Measurements from ENCODE around the gene CFAP119. TPM values are rescaled to one million over a fixed set of nuclear protein-coding genes. Genes with fewer than 3 reads are reported as not detected.

Gene CFAP119
- total and polyA plus RNA-seq, 2 donors (not counting 3 experiments of a cell fraction or from before 2014, with no cell fraction given): 6.5 to 9.5 TPM

GRCh38 chr16:30721167-30721566 is 40.7 kb downstream of the CFAP119 start:
- POLR2A ChIA-PET: no interaction called here
- H2AFZ ChIP-seq (ENCODE audit: low read depth, low read length): no peak overlapping the region
- no peak for FAIRE-seq
- CTCF ChIA-PET: no interaction called here
- no peaks in the 10 kb centered on the region for H3K4me1 ChIP-seq (ENCODE audit: control insufficient read depth, extremely low read depth, insufficient read depth, low read length)
- DNase-seq (ENCODE audit: low read depth, low spot score): no peak
- H3K9ac ChIP-seq (replicated peaks; ENCODE audit: extremely low read depth, insufficient read depth, low read length): no peak overlapping the region
- no peak overlapping the region for H3K4me2 ChIP-seq (ENCODE audit: insufficient read depth, low read length)
- no peaks in the 10 kb centered on the region for H3K9me3 ChIP-seq (replicated peaks; ENCODE audit: control insufficient read depth, insufficient read depth, low read length)
- TF ChIP-seq POLR2A (IDR thresholded peaks at IDR 0.05; ENCODE audit: low read depth, low read length) (no peak), GATA2 (IDR thresholded peaks at IDR 0.05; ENCODE audit: insufficient read depth, insufficient read length, low read depth, low read length) (no peak), EZH2 (IDR thresholded peaks at IDR 0.05; ENCODE audit: borderline replicate concordance, low read depth, low read length, severe bottlenecking) (no peak), POLR2AphosphoS5 (IDR thresholded peaks at IDR 0.05; ENCODE audit: insufficient read depth, low read depth, low read length) (no peak), MYC (IDR thresholded peaks at IDR 0.05; ENCODE audit: low read depth, low read length) (no peak), FOS (IDR thresholded peaks at IDR 0.05; ENCODE audit: borderline replicate concordance, insufficient read depth, low read length) (no peak)
- TF ChIP-seq, protein P1, sequence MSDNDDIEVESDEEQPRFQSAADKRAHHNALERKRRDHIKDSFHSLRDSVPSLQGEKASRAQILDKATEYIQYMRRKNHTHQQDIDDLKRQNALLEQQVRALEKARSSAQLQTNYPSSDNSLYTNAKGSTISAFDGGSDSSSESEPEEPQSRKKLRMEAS (IDR thresholded peaks at IDR 0.05; ENCODE audit: insufficient read depth, insufficient read length): no peak
- H3K79me2 ChIP-seq (ENCODE audit: control insufficient read depth, insufficient read depth, low read length): peaks cover 27% of the 10 kb centered on the region
- H4K20me1 ChIP-seq (replicated peaks; ENCODE audit: control insufficient read depth, extremely low read depth, insufficient read depth, low read length): no peaks in the 10 kb centered on the region
- dilution Hi-C loops (cut with MboI; ENCODE audit: extremely low pct_ligation_motif_present, low sequenced_read_pairs): no loop called here
- no peak overlapping the region for H3K27ac ChIP-seq (ENCODE audit: insufficient read depth, low read depth, low read length)
- no TSS peak for BruUV-seq (replicated peaks)
- H3K27me3 ChIP-seq (ENCODE audit: control insufficient read depth in 2 of 2, insufficient read depth in 2 of 2, low read length in 2 of 2): no peaks in the 10 kb centered on the region
- no peak overlapping the region for H3K4me3 ChIP-seq (replicated peaks in 1 of 3; ENCODE audit: insufficient read depth in 1 of 3, low read depth in 1 of 3, low read length in 3 of 3)
- intact Hi-C loops (cut with micrococcal nuclease): no loop called here
- no peaks in the 10 kb centered on the region for H3K9me1 ChIP-seq (replicated peaks; ENCODE audit: control insufficient read depth, extremely low read depth, insufficient read depth, low read length)
- H3K36me3 ChIP-seq (ENCODE audit: control insufficient read depth in 2 of 2, extremely low read depth in 1 of 2, insufficient read depth in 2 of 2, low read length in 2 of 2): peaks cover 60 to 63% of the 10 kb centered on the region in 2 experiments

GRCh38 chr16:30720694-30721093 is 41.2 kb downstream of the CFAP119 start:
- Histone ChIP-seq H3K4me3 (replicated peaks in 1 of 3; ENCODE audit: insufficient read depth in 1 of 3, low read depth in 1 of 3, low read length in 3 of 3) (no peak overlapping the region), H3K4me1 (ENCODE audit: control insufficient read depth, extremely low read depth, insufficient read depth, low read length) (no peaks in the 10 kb centered on the region), H3K36me3 (ENCODE audit: control insufficient read depth in 2 of 2, extremely low read depth in 1 of 2, insufficient read depth in 2 of 2, low read length in 2 of 2) (peaks cover 60 to 68% of the 10 kb centered on the region in 2 experiments), H3K27ac (ENCODE audit: insufficient read depth, low read depth, low read length) (no peak overlapping the region), H3K4me2 (ENCODE audit: insufficient read depth, low read length) (no peak overlapping the region), H3K27me3 (ENCODE audit: control insufficient read depth in 2 of 2, insufficient read depth in 2 of 2, low read length in 2 of 2) (no peaks in the 10 kb centered on the region), H3K9me1 (replicated peaks; ENCODE audit: control insufficient read depth, extremely low read depth, insufficient read depth, low read length) (no peaks in the 10 kb centered on the region), H3K9ac (replicated peaks; ENCODE audit: extremely low read depth, insufficient read depth, low read length) (no peak overlapping the region), H3K9me3 (replicated peaks; ENCODE audit: control insufficient read depth, insufficient read depth, low read length) (no peaks in the 10 kb centered on the region), H3K79me2 (ENCODE audit: control insufficient read depth, insufficient read depth, low read length) (peaks cover 32% of the 10 kb centered on the region), H2AFZ (ENCODE audit: low read depth, low read length) (no peak overlapping the region), H4K20me1 (replicated peaks; ENCODE audit: control insufficient read depth, extremely low read depth, insufficient read depth, low read length) (no peaks in the 10 kb centered on the region)
- DNase-seq (ENCODE audit: low read depth, low spot score) (no peak), FAIRE-seq (no peak)
- dilution Hi-C loops (cut with MboI; ENCODE audit: extremely low pct_ligation_motif_present, low sequenced_read_pairs) (no loop called here), intact Hi-C loops (cut with micrococcal nuclease) (no loop called here)
- ChIA-PET CTCF (no interaction called here), POLR2A (no interaction called here)
- BruUV-seq (replicated peaks): TSS peak; percentile 1
- TF ChIP-seq, protein P2, sequence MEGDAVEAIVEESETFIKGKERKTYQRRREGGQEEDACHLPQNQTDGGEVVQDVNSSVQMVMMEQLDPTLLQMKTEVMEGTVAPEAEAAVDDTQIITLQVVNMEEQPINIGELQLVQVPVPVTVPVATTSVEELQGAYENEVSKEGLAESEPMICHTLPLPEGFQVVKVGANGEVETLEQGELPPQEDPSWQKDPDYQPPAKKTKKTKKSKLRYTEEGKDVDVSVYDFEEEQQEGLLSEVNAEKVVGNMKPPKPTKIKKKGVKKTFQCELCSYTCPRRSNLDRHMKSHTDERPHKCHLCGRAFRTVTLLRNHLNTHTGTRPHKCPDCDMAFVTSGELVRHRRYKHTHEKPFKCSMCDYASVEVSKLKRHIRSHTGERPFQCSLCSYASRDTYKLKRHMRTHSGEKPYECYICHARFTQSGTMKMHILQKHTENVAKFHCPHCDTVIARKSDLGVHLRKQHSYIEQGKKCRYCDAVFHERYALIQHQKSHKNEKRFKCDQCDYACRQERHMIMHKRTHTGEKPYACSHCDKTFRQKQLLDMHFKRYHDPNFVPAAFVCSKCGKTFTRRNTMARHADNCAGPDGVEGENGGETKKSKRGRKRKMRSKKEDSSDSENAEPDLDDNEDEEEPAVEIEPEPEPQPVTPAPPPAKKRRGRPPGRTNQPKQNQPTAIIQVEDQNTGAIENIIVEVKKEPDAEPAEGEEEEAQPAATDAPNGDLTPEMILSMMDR (IDR thresholded peaks at IDR 0.05; ENCODE audit: extremely low read depth in 1 of 2, insufficient read depth in 1 of 2, low read depth in 1 of 2, low read length in 2 of 2): no peak
- TF ChIP-seq, protein P1 (IDR thresholded peaks at IDR 0.05; ENCODE audit: insufficient read depth, insufficient read length): no peak
- TF ChIP-seq GATA2 (IDR thresholded peaks at IDR 0.05; ENCODE audit: insufficient read depth, insufficient read length, low read depth, low read length): no peak
- TF ChIP-seq POLR2AphosphoS5 (IDR thresholded peaks at IDR 0.05; ENCODE audit: insufficient read depth, low read depth, low read length): no peak
- TF ChIP-seq JUN (IDR thresholded peaks at IDR 0.05; ENCODE audit: borderline replicate concordance, insufficient read depth, insufficient read length, low read depth): no peak
- no peak for TF ChIP-seq POLR2A (IDR thresholded peaks at IDR 0.05; ENCODE audit: low read depth, low read length)

Measured in endothelial cell of umbilical vein (primary cell).